Calu3 (cell line): ENCODE measurements around the gene LTB. TPM values are rescaled to one million over a fixed set of nuclear protein-coding genes. Genes with fewer than 3 reads are reported as not detected.

Source experiments
- BruUV-seq: library from RNA; stranded (reverse); fragments of 400-500 nt; replicated peaks from 2 replicates; lab custom pipeline; 2021; lab: Mats Ljungman, UMichigan
- CTCF ChIA-PET: fragments of 300-600 bp; sonication (Branson Sonifier 250); formaldehyde crosslinking; loops from one replicate; lab custom pipeline; 2022; ENCODE audit warnings: antibody characterized with exemption; lab: Charles Lee
- DNase-seq: peaks from one replicate; pipeline ENCODE4 v3.0.0; 2022
- H3K27ac Mint-ChIP-seq: one replicate; pipeline ENCODE4 v1.8.0; 2022; ENCODE audit warnings: mixed read lengths; ENCODE audit not compliant: unreplicated experiment
- H3K27me3 Mint-ChIP-seq: one replicate; pipeline ENCODE4 v1.8.0; 2022; ENCODE audit warnings: mixed read lengths; ENCODE audit not compliant: unreplicated experiment
- H3K36me3 Mint-ChIP-seq: one replicate; pipeline ENCODE4 v1.8.0; 2022; ENCODE audit warnings: mild to moderate bottlenecking, moderate library complexity, mixed read lengths; ENCODE audit not compliant: insufficient read depth, unreplicated experiment
- H3K4me1 Mint-ChIP-seq: one replicate; pipeline ENCODE4 v1.8.0; 2022; ENCODE audit warnings: mild to moderate bottlenecking, low read depth, mixed read lengths; ENCODE audit not compliant: unreplicated experiment
- H3K4me3 Mint-ChIP-seq: one replicate; pipeline ENCODE4 v1.8.0; 2022; ENCODE audit warnings: mild to moderate bottlenecking, low read depth, moderate library complexity, mixed read lengths; ENCODE audit not compliant: unreplicated experiment
- H3K9me3 Mint-ChIP-seq: one replicate; pipeline ENCODE4 v1.8.0; 2022; ENCODE audit warnings: low read depth, mixed read lengths; ENCODE audit not compliant: unreplicated experiment
- CTCF ChIP-seq: fragments of 200-600 bp; IDR thresholded peaks from one replicate; pipeline ENCODE4 v1.8.0; 2022; ENCODE audit warnings: antibody characterized with exemption; ENCODE audit not compliant: unreplicated experiment
- intact Hi-C: fragments of 100-400 bp; cut with micrococcal nuclease; formaldehyde crosslinking; loops from one replicate; pipeline ENCODE4 v1.10.0; 2022; ENCODE audit not compliant: unreplicated experiment
- total RNA-seq: library from RNA; stranded (reverse); gene quantifications from 2 replicates; pipeline ENCODE4 v1.2.3, GENCODE V29; 2022

The LTB gene
- total RNA-seq, 1 experiment from 2014 or later: 1.4 TPM

GRCh38 chr6:31541059-31541657 is 41.1 kb downstream of the LTB start:
- TF ChIP-seq CTCF: no peak
- Mint-ChIP-seq H3K4me3 (peak overlapping the region; percentile 70), H3K4me1 (peaks cover 34% of the 10 kb centered on the region), H3K9me3 (no peaks in the 10 kb centered on the region), H3K27me3 (no peaks in the 10 kb centered on the region), H3K36me3 (peaks cover 67% of the 10 kb centered on the region), H3K27ac (peak overlapping the region; percentile 88)
- TSS peak; percentile 67 for BruUV-seq
- intact Hi-C loops: loop anchor here (1.0 kb wide), 1 partner anchor 48 kb away; no protein-coding TSS in a partner anchor
- CTCF ChIA-PET: interaction anchor here (1.0 to 3.3 kb wide), 12 partner anchors 10 to 196 kb away, joined by 3 to 16 read pairs (median 7); partner anchors contain the start of genes C6orf47, MCCD1 and MICB
- DNase-seq: peak; percentile 69

GRCh38 chr6:31540640-31541039 is 41.6 kb downstream of the LTB start:
- no peak for TF ChIP-seq CTCF
- no peak for DNase-seq
- Mint-ChIP-seq H3K9me3 (no peaks in the 10 kb centered on the region), H3K27me3 (no peaks in the 10 kb centered on the region), H3K36me3 (peaks cover 72% of the 10 kb centered on the region), H3K4me1 (peaks cover 36% of the 10 kb centered on the region), H3K4me3 (peak overlapping the region; percentile 70), H3K27ac (peak overlapping the region; percentile 88)
- CTCF ChIA-PET: interaction anchor here (1.0 to 3.3 kb wide), 9 partner anchors 11 to 197 kb away, joined by 3 to 16 read pairs (median 7); partner anchors contain the start of genes MCCD1 and MICB
- BruUV-seq: no TSS peak
- intact Hi-C loops: loop anchor here (1.0 kb wide), 2 partner anchors 43 to 47 kb away; no protein-coding TSS in a partner anchor

- H3K36me3 Mint-ChIP-seq: peaks cover 90% of the 10 kb centered on the region
- no peak for DNase-seq
- H3K4me3 Mint-ChIP-seq: peak overlapping the region; percentile 70
- no peaks in the 10 kb centered on the region for H3K9me3 Mint-ChIP-seq
- CTCF ChIA-PET: interaction anchor here (1.5 kb wide), 1 partner anchor 44 kb away, joined by 4 read pairs; no protein-coding TSS in a partner anchor
- no peak for TF ChIP-seq CTCF
- intact Hi-C loops: no loop called here
- peaks cover 41% of the 10 kb centered on the region for H3K4me1 Mint-ChIP-seq
- H3K27ac Mint-ChIP-seq: peak overlapping the region; percentile 88
- H3K27me3 Mint-ChIP-seq: no peaks in the 10 kb centered on the region
- BruUV-seq: no TSS peak
Measured at GRCh38 chr6:31538805-31539400, 43.3 kb downstream of the LTB start.

GRCh38 chr6:31535538-31536324 is 46.5 kb downstream of the LTB start:
- H3K27ac Mint-ChIP-seq: peak overlapping the region; percentile 48
- TF ChIP-seq CTCF: no peak
- H3K4me3 Mint-ChIP-seq: no peak overlapping the region
- peaks cover 100% of the 10 kb centered on the region for H3K36me3 Mint-ChIP-seq
- no peaks in the 10 kb centered on the region for H3K9me3 Mint-ChIP-seq
- intact Hi-C loops: no loop called here
- H3K27me3 Mint-ChIP-seq: no peaks in the 10 kb centered on the region
- no peak for DNase-seq
- CTCF ChIA-PET: interaction anchor here (0.6 to 1.2 kb wide), 2 partner anchors 11 to 375 kb away, joined by 3 to 4 read pairs; no protein-coding TSS in a partner anchor
- BruUV-seq: no TSS peak
- H3K4me1 Mint-ChIP-seq: peaks cover 49% of the 10 kb centered on the region
